HUES6 (cell line): ENCODE measurements around the gene HTR3E.
"Not testable (repeated sequence)": the region's sequence is repeated elsewhere in the genome, so short reads cannot be mapped to it uniquely, and the experiment has no call there.

Experiments used
- H3K27ac ChIP-seq: 2 replicates; pipeline ENCODE4 v1.7.0; 2013; ENCODE audit warnings: low read depth, mild to moderate bottlenecking, low read length, inconsistent platforms
- H3K27me3 ChIP-seq: 2 replicates; pipeline ENCODE4 v1.6.1; 2013; ENCODE audit warnings: low read length; ENCODE audit not compliant: control insufficient read depth, insufficient read depth
- H3K36me3 ChIP-seq: 2 replicates; pipeline ENCODE4 v1.6.1; 2013; ENCODE audit warnings: low read length; ENCODE audit not compliant: control insufficient read depth, insufficient read depth
- H3K4me1 ChIP-seq: 2 replicates; pipeline ENCODE4 v1.6.1; 2013; ENCODE audit warnings: low read length; ENCODE audit not compliant: control insufficient read depth, insufficient read depth
- H3K4me3 ChIP-seq: 2 replicates; pipeline ENCODE4 v1.5.1; 2013; ENCODE audit warnings: low read depth, low read length
- H3K9ac ChIP-seq: one replicate; pipeline ENCODE4 v1.6.1; 2013; ENCODE audit warnings: mild to moderate bottlenecking, low read length
- H3K9me3 ChIP-seq: 2 replicates; pipeline ENCODE4 v1.6.1; 2013; ENCODE audit warnings: low read depth, low read length; ENCODE audit not compliant: control insufficient read depth, insufficient read depth

HTR3E gene

GRCh38 chr3:184140436-184140835 is 43.6 kb downstream of the HTR3E start:
- Histone ChIP-seq H3K9ac (no peak overlapping the region), H3K4me1 (peaks cover 5% of the 10 kb centered on the region; the same call in 1 of the 2 replicates), H3K36me3 (peaks cover 66% of the 10 kb centered on the region), H3K9me3 (no peaks in the 10 kb centered on the region), H3K27ac (no peak overlapping the region), H3K27me3 (no peaks in the 10 kb centered on the region), H3K4me3 (no peak overlapping the region)

- H3K9me3 ChIP-seq: no peaks in the 10 kb centered on the region
- H3K36me3 ChIP-seq: peaks cover 69% of the 10 kb centered on the region
- H3K27me3 ChIP-seq: no peaks in the 10 kb centered on the region
- H3K27ac ChIP-seq: no peak overlapping the region
- H3K9ac ChIP-seq: no peak overlapping the region
- no peak overlapping the region for H3K4me3 ChIP-seq
- no peaks in the 10 kb centered on the region for H3K4me1 ChIP-seq
Measured at GRCh38 chr3:184142199-184142598, 45.3 kb downstream of the HTR3E start.

DNA sequence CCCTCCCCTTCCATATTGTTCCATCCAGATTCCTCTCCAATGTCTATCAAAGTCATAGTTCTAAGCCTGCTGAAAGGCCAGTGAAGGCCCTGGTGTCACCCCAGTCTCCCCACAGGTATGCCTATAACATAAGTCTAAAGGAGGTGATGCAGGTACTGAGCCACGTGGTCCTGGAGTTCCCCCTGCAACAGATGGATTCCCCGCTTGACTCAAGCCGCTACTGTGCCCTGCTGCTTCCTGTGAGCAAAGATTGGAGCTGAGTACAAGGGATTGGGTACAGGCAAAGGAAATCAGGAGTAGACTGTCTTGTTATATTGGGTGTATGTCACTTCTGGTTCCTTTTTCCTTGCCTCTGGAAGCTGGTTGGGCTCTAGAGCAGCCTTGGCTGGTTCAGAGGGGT is 46.5 kb downstream of the HTR3E start:
- Histone ChIP-seq H3K9me3 (no peaks in the 10 kb centered on the region), H3K36me3 (peaks cover 60% of the 10 kb centered on the region), H3K4me1 (no peaks in the 10 kb centered on the region), H3K27ac (no peak overlapping the region), H3K9ac (no peak overlapping the region), H3K4me3 (no peak overlapping the region), H3K27me3 (no peaks in the 10 kb centered on the region)

GRCh38 chr3:184144505-184144904 is 47.6 kb downstream of the HTR3E start:
- H3K9ac ChIP-seq: peak overlapping the region; percentile 28
- no peaks in the 10 kb centered on the region for H3K27me3 ChIP-seq
- no peak overlapping the region for H3K4me3 ChIP-seq
- H3K36me3 ChIP-seq: peaks cover 60% of the 10 kb centered on the region
- no peaks in the 10 kb centered on the region for H3K9me3 ChIP-seq
- no peak overlapping the region for H3K27ac ChIP-seq
- no peaks in the 10 kb centered on the region for H3K4me1 ChIP-seq

GRCh38 chr3:184145111-184145524 is 48.3 kb downstream of the HTR3E start:
- Histone ChIP-seq H3K27me3 (no peaks in the 10 kb centered on the region), H3K4me1 (no peaks in the 10 kb centered on the region), H3K9me3 (no peaks in the 10 kb centered on the region), H3K27ac (no peak overlapping the region), H3K4me3 (no peak overlapping the region), H3K36me3 (peaks cover 58% of the 10 kb centered on the region), H3K9ac (peak overlapping the region; percentile 28)

DNA sequence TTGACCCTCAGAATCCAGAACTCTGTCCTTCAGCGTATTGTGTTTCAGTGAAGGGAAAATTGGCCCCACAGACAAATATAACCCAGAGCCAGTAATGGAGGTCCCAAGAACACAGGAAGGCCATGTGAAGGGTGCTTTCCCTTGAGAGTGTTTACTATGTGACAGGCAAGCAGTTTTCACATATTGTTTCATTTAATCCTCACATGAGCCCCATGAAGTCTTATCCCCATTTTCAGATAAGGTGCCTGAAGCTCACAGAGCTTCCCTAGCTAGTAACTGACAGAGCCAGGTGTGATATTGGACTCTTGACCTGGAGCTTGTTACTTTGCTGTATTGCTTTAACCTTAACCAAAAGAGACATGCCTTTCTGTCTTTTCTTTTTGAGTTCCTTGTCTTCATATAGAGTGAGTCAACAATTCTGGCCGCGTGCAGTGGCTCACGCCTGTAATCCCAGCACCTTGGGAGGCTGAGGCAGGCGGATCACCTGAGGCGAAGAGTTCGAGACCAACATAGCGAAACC is 48.9 kb downstream of the HTR3E start:
- H3K27ac ChIP-seq: no peak overlapping the region

GRCh38 chr3:184148076-184148475 is 51.2 kb downstream of the HTR3E start:
- no peak overlapping the region for H3K27ac ChIP-seq
- H3K9ac ChIP-seq: no peak overlapping the region
- peaks cover 29% of the 10 kb centered on the region for H3K36me3 ChIP-seq
- no peaks in the 10 kb centered on the region for H3K9me3 ChIP-seq
- H3K27me3 ChIP-seq: no peaks in the 10 kb centered on the region
- H3K4me1 ChIP-seq: no peaks in the 10 kb centered on the region
- no peak overlapping the region for H3K4me3 ChIP-seq

More for the DNA sequence above, 48.9 kb downstream of the HTR3E start:
- no peaks in the 10 kb centered on the region for H3K9me3 ChIP-seq
- no peak overlapping the region for H3K9ac ChIP-seq
- no peaks in the 10 kb centered on the region for H3K4me1 ChIP-seq
- peaks cover 51% of the 10 kb centered on the region for H3K36me3 ChIP-seq
- no peak overlapping the region for H3K4me3 ChIP-seq
- no peaks in the 10 kb centered on the region for H3K27me3 ChIP-seq

- no peak overlapping the region for H3K27ac ChIP-seq
- H3K4me1 ChIP-seq: no peaks in the 10 kb centered on the region
- H3K27me3 ChIP-seq: no peaks in the 10 kb centered on the region
Measured at GRCh38 chr3:184149123-184149522, 52.3 kb downstream of the HTR3E start.

DNA sequence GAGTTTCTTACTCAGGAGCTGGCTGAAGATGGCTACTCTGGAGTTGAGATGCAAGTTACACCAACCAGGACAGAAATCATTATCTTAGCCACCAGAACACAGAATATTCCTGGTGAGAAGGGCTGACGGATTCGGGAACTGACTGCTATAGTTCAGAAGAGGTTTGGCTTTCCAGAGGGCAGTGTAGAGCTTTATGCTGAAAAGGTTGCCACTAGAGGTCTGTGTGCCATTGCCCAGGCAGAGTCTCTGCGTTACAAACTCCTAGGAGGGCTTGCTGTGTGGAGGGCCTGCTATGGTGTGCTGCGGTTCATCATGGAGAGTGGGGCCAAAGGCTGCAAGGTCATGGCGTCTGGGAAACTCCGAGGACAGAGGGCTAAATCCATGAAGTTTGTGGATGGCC is 52.9 kb downstream of the HTR3E start:
- H3K9ac ChIP-seq, H3K4me3 ChIP-seq, H3K4me1 ChIP-seq, H3K27me3 ChIP-seq, H3K27ac ChIP-seq, H3K9me3 ChIP-seq: not testable (repeated sequence)
- H3K36me3 ChIP-seq: peaks cover 12% of the 10 kb centered on the region

More at GRCh38 chr3:184149123-184149522, 52.3 kb downstream of the HTR3E start:
- no peak overlapping the region for H3K4me3 ChIP-seq
- H3K36me3 ChIP-seq: peaks cover 18% of the 10 kb centered on the region
- no peaks in the 10 kb centered on the region for H3K9me3 ChIP-seq
- no peak overlapping the region for H3K9ac ChIP-seq

- Histone ChIP-seq H3K27me3 (no peaks in the 10 kb centered on the region), H3K36me3 (0 out of 2 replicates have a peak, but pooled peaks cover 3% of the 10 kb centered on the region), H3K9me3 (no peaks in the 10 kb centered on the region), H3K4me1 (peaks cover 11% of the 10 kb centered on the region; the same call in 1 of the 2 replicates), H3K27ac (peak within 1 kb of the TSS; percentile 89), H3K4me3 (peak within 1 kb of the TSS; percentile 100), H3K9ac (peak within 1 kb of the TSS; percentile 95)
Measured at GRCh38 chr3:184154885-184155643, 58.2 kb downstream of the HTR3E start, which contains the start of gene DVL3. DVL3 (plus strand) TSS chr3:184155377; CDS start chr3:184155636, 259 bp downstream.
